WI38 (cell line): ENCODE results near the gene DNAH11.

Experiments used
- H3K4me3 ChIP-seq: 2 replicates; pipeline ENCODE4 v1.5.1; 2011; ENCODE audit warnings: low read depth, mild to moderate bottlenecking, control low read depth, low read length
- CTCF ChIP-seq: IDR thresholded peaks from 2 replicates; pipeline ENCODE4 v1.5.1; 2012; ENCODE audit warnings: low read depth, mild to moderate bottlenecking, control low read depth, low read length

The DNAH11 gene

GRCh38 chr7:21707566-21707965 is 164.7 kb downstream of the DNAH11 start:
- TF ChIP-seq CTCF, result no peak
- H3K4me3 ChIP-seq, result no peak overlapping the region

GRCh38 chr7:21708096-21708495 is 165.3 kb downstream of the DNAH11 start:
- H3K4me3 ChIP-seq, result no peak overlapping the region
- no peak for TF ChIP-seq CTCF

- no peak overlapping the region for H3K4me3 ChIP-seq
- TF ChIP-seq CTCF, result no peak
These were observed 174.5 kb downstream of the DNAH11 start for GRCh38 chr7:21717323-21717722.

GRCh38 chr7:21718391-21718790 is 175.6 kb downstream of the DNAH11 start:
- TF ChIP-seq CTCF, result no peak

GRCh38 chr7:21719846-21720245 is 177.0 kb downstream of the DNAH11 start:
- H3K4me3 ChIP-seq, result no peak overlapping the region

More at GRCh38 chr7:21718391-21718790, 175.6 kb downstream of the DNAH11 start:
- H3K4me3 ChIP-seq, result no peak overlapping the region

GRCh38 chr7:21722371-21722770 is 179.5 kb downstream of the DNAH11 start:
- TF ChIP-seq CTCF, result no peak
- H3K4me3 ChIP-seq, result no peak overlapping the region

More at GRCh38 chr7:21719846-21720245, 177.0 kb downstream of the DNAH11 start:
- TF ChIP-seq CTCF, result no peak

GRCh38 chr7:21724562-21724961 is 181.7 kb downstream of the DNAH11 start:
- no peak overlapping the region for H3K4me3 ChIP-seq
- no peak for TF ChIP-seq CTCF
